ENCODE results near the gene DNPH1. TPM values are rescaled to one million over a fixed set of nuclear protein-coding genes. Genes with fewer than 3 reads are reported as not detected.

Gene DNPH1
- total RNA-seq, 1 donor from 2014 or later: 58.4 TPM

- DNase-seq (ENCODE audit: low read depth, low spot score): no peak
These were observed 17.2 kb upstream of the DNPH1 start for GRCh38 chr6:43246301-43247113.

- no peak for DNase-seq (ENCODE audit: low read depth, low spot score)
These were observed 14.5 kb upstream of the DNPH1 start for GRCh38 chr6:43243664-43244321.

- DNase-seq (ENCODE audit: low read depth, low spot score): no peak
These were observed 13.8 kb upstream of the DNPH1 start, which contains the start of gene TTBK1 for GRCh38 chr6:43242908-43243663. Gene TTBK1, plus strand, starts transcription at chr6:43243481. Its CDS starts 3,180 bp downstream, at chr6:43246661.

GRCh38 chr6:43241446-43241845 is 12.2 kb upstream of the DNPH1 start:
- DNase-seq (ENCODE audit: low read depth, low spot score): no peak

GRCh38 chr6:43240950-43241349 is 11.7 kb upstream of the DNPH1 start:
- DNase-seq (ENCODE audit: low read depth, low spot score): no peak

- no peak for DNase-seq (ENCODE audit: low read depth, low spot score)
These were observed 9.8 kb upstream of the DNPH1 start for GRCh38 chr6:43239054-43239453.

GRCh38 chr6:43235841-43236240 is 6.6 kb upstream of the DNPH1 start:
- DNase-seq (ENCODE audit: low read depth, low spot score): no peak

GRCh38 chr6:43231735-43232450 is 2.6 kb upstream of the DNPH1 start:
- no peak for DNase-seq (ENCODE audit: low read depth, low spot score)

GRCh38 chr6:43231053-43231452 is 1.8 kb upstream of the DNPH1 start:
- no peak for DNase-seq (ENCODE audit: low read depth, low spot score)

- no peak for DNase-seq (ENCODE audit: low read depth, low spot score)
These were observed 731 bp upstream of the DNPH1 start for GRCh38 chr6:43229803-43230620.

GRCh38 chr6:43226192-43226851 is 3.0 kb downstream of the DNPH1 start:
- no peak for DNase-seq (ENCODE audit: low read depth, low spot score)

- DNase-seq (ENCODE audit: low read depth, low spot score): no peak
These were observed 6.1 kb downstream of the DNPH1 start for GRCh38 chr6:43223175-43223574.

GRCh38 chr6:43222418-43223059 is 6.7 kb downstream of the DNPH1 start:
- DNase-seq (ENCODE audit: low read depth, low spot score): no peak

GRCh38 chr6:43221046-43221972 is 8.0 kb downstream of the DNPH1 start:
- no peak for DNase-seq (ENCODE audit: low read depth, low spot score)

- DNase-seq (ENCODE audit: low read depth, low spot score): no peak
These were observed 8.8 kb downstream of the DNPH1 start for GRCh38 chr6:43220439-43220951.

- no peak for DNase-seq (ENCODE audit: low read depth, low spot score)
These were observed 9.5 kb downstream of the DNPH1 start for GRCh38 chr6:43219814-43220213.

- DNase-seq (ENCODE audit: low read depth, low spot score): no peak
These were observed 10.2 kb downstream of the DNPH1 start for GRCh38 chr6:43219119-43219518.

GRCh38 chr6:43217351-43217750 is 11.9 kb downstream of the DNPH1 start:
- no peak for DNase-seq (ENCODE audit: low read depth, low spot score)

Data from pulmonary artery endothelial cell (primary cell).